GM21528 (cell line): ENCODE measurements around the gene RAPGEF4.

Experiments
- ATAC-seq: cut with Tn5 transposase; IDR thresholded peaks from one replicate; pipeline ENCODE4 v1.9.1; 2021; ENCODE audit warnings: mild to moderate bottlenecking, moderate library complexity; ENCODE audit not compliant: unreplicated experiment, low FRiP score

Gene RAPGEF4

GRCh38 chr2:173051463-173052215 is 316.0 kb downstream of the RAPGEF4 start:
- no peak for ATAC-seq

GRCh38 chr2:173053043-173053699 is 317.5 kb downstream of the RAPGEF4 start:
- ATAC-seq = no peak

- ATAC-seq = no peak
Observed at GRCh38 chr2:173054466-173054865, 318.8 kb downstream of the RAPGEF4 start.

- no peak for ATAC-seq
Observed at GRCh38 chr2:173056705-173057364, 321.2 kb downstream of the RAPGEF4 start.

- no peak for ATAC-seq
Observed at GRCh38 chr2:173058097-173058496, 322.5 kb downstream of the RAPGEF4 start.

- ATAC-seq = no peak
Observed at GRCh38 chr2:173058673-173059072, 323.0 kb downstream of the RAPGEF4 start.

GRCh38 chr2:173059292-173059691 is 323.6 kb downstream of the RAPGEF4 start:
- no peak for ATAC-seq

GRCh38 chr2:173059971-173060461 is 324.4 kb downstream of the RAPGEF4 start:
- ATAC-seq = no peak

- no peak for ATAC-seq
Observed at GRCh38 chr2:173062801-173063200, 327.2 kb downstream of the RAPGEF4 start.

- ATAC-seq = no peak
Observed at GRCh38 chr2:173064151-173064805, 328.6 kb downstream of the RAPGEF4 start.

- ATAC-seq = no peak
Observed at GRCh38 chr2:173066887-173067676, 331.4 kb downstream of the RAPGEF4 start.

- no peak for ATAC-seq
Observed at GRCh38 chr2:173075056-173075780, 339.6 kb downstream of the RAPGEF4 start.

GRCh38 chr2:173075781-173076580 is 340.3 kb downstream of the RAPGEF4 start, which contains the start of gene MAP3K20:
Gene MAP3K20 (plus strand): TSS chr2:173075846. CDS start chr2:173091032, 15,186 bp downstream.
- peak; percentile 63 for ATAC-seq

- peak; percentile 42 for ATAC-seq
Observed at GRCh38 chr2:173076581-173077345, 341.1 kb downstream of the RAPGEF4 start.

- no peak for ATAC-seq
Observed at GRCh38 chr2:173077506-173078177, 342.0 kb downstream of the RAPGEF4 start.

GRCh38 chr2:173079141-173079540 is 343.5 kb downstream of the RAPGEF4 start:
- ATAC-seq = no peak
